Activated naive CD4-positive, alpha-beta T cell treated with anti-CD3 and anti-CD28 coated beads for 36 hours (primary cell): Measurements from ENCODE around the gene HDAC3. TPM values are rescaled to one million over a fixed set of nuclear protein-coding genes. Genes with fewer than 3 reads are reported as not detected.
A peak's percentile ranks its signal among the peaks of the same experiment; 100 is the strongest.
"Not testable (repeated sequence)": the region's sequence is repeated elsewhere in the genome, so short reads cannot be mapped to it uniquely, and the experiment has no call there.

Source experiments
- CTCF ChIA-PET: fragments of 350-600 bp; sonication (Branson Sonifier 250); formaldehyde crosslinking; loops from one replicate; lab custom pipeline; 2021; ENCODE audit warnings: antibody characterized with exemption; lab: Charles Lee
- DNase-seq: peaks from one replicate; pipeline ENCODE4 v3.0.0-alpha.2; 2020
- H3K27ac Mint-ChIP-seq: one replicate; pipeline ENCODE4 v1.8.0; 2021; ENCODE audit warnings: mild to moderate bottlenecking, mixed read lengths
- H3K27me3 Mint-ChIP-seq: one replicate; pipeline ENCODE4 v1.8.0; 2021; ENCODE audit warnings: low read depth, mixed read lengths
- H3K36me3 Mint-ChIP-seq: one replicate; pipeline ENCODE4 v1.8.0; 2021; ENCODE audit warnings: low read depth, mixed read lengths
- H3K4me1 Mint-ChIP-seq: one replicate; pipeline ENCODE4 v1.8.0; 2021; ENCODE audit warnings: low read depth, mixed read lengths
- H3K4me3 Mint-ChIP-seq: one replicate; pipeline ENCODE4 v1.8.0; 2021; ENCODE audit warnings: mild to moderate bottlenecking, moderate library complexity, mixed read lengths
- H3K9me3 Mint-ChIP-seq: one replicate; pipeline ENCODE4 v1.8.0; 2021; ENCODE audit warnings: mixed read lengths
- intact Hi-C: fragments of 100-400 bp; cut with micrococcal nuclease; formaldehyde crosslinking; loops from one replicate; pipeline ENCODE4 v1.15.1; 2023
- total RNA-seq, 2 experiments: library from RNA; stranded (reverse); gene quantifications; one replicate each; pipeline ENCODE4 v1.2.3, GENCODE V29; 2021

HDAC3 gene
- total RNA-seq, 2 experiments from 2014 or later: 52.1 to 55.6 TPM

DNA sequence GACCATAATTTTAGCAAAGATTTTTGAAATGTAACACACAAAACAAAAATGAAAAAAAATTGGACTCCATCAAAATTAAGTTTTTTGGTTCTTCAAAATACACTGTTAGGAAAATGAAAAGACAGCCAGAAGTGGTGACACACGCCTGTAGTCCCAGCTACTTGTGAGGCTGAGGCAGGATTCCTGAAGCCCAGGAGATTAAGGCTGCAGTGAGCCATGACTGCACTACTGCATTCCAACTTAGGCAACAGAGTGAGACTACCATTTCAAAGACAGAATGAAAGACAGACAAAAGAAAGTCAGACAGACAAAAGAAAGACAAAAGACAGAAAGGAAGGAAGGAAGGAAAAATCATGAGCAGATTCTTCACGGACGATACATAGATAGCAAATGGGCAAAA is 25.4 kb downstream of the HDAC3 start:
- CTCF ChIA-PET: interaction anchor here (3.7 kb wide), 1 partner anchor 19 kb away, joined by 28 read pairs; no protein-coding TSS in a partner anchor
- peaks cover 82% of the 10 kb centered on the region for H3K4me1 Mint-ChIP-seq
- intact Hi-C loops: loop anchor here (10.0 kb wide), 2 partner anchors 906 to 1496 kb away; partner anchors contain the start of genes PURA and ZMAT2
- H3K9me3 Mint-ChIP-seq: no peaks in the 10 kb centered on the region
- H3K27ac Mint-ChIP-seq: peak overlapping the region; percentile 52
- peaks cover 16% of the 10 kb centered on the region for H3K36me3 Mint-ChIP-seq
- H3K27me3 Mint-ChIP-seq: no peaks in the 10 kb centered on the region
- DNase-seq: no peak
- no peak overlapping the region for H3K4me3 Mint-ChIP-seq

DNA sequence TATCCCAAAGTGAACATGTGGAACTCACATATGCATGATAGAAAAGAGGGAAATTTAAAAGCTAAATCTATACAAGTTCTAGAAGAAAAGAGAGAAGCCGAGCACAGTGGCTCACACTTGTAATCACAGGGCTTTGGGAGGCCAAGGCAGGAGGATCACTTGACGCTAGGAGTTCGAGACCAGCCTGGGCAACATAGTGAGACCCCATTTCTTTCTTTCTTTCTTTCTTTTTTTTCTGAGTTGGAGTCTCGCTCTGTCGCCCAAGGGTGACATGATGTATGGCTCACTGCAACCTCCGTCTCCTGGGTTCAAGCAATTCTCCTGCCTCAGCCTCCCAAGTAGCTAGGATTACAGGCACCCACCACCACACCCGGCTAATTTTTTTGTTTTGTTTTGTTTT is 26.7 kb downstream of the HDAC3 start:
- H3K9me3 Mint-ChIP-seq, DNase-seq, H3K27me3 Mint-ChIP-seq, H3K4me3 Mint-ChIP-seq: not testable (repeated sequence)
- Mint-ChIP-seq H3K27ac (peak overlapping the region; percentile 72), H3K36me3 (peaks cover 13% of the 10 kb centered on the region), H3K4me1 (peaks cover 85% of the 10 kb centered on the region)
- intact Hi-C loops: loop anchor here (5.0 to 10.0 kb wide), 4 partner anchors 407 to 1495 kb away; partner anchors contain the start of genes PURA and ZMAT2
- CTCF ChIA-PET: interaction anchor here (2.1 to 10.6 kb wide), 3 partner anchors 8 to 17 kb away, joined by 6 to 82 read pairs (median 52); partner anchors contain the start of gene DIAPH1

DNA sequence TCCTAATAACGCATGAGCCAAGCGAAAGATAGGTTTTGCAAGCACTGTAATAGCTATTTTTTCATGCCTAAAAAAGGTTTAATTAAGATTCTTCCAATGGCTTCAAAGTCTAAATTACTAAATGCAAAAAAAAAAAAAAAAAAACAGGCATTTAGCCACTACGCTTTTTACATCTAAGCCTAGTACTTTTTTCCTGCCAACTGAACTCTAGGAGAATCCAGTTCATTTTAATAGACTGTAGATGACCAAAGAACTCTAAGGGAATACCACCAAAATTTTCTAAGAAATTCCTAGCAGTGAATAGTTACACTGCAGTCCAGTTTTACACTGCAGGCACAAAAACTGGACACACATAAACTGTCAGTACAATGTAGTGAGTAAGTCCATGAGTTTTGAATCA is 27.6 kb downstream of the HDAC3 start:
- Mint-ChIP-seq H3K36me3 (peaks cover 16% of the 10 kb centered on the region), H3K4me1 (peaks cover 85% of the 10 kb centered on the region), H3K4me3 (no peak overlapping the region), H3K27me3 (no peaks in the 10 kb centered on the region), H3K9me3 (no peaks in the 10 kb centered on the region), H3K27ac (no peak overlapping the region)
- intact Hi-C loops: loop anchor here (5.0 to 10.0 kb wide), 2 partner anchors 408 to 486 kb away; no protein-coding TSS in a partner anchor
- CTCF ChIA-PET: interaction anchor here (0.6 to 10.6 kb wide), 4 partner anchors 9 to 58 kb away, joined by 5 to 82 read pairs (median 29); partner anchors contain the start of gene DIAPH1
- DNase-seq: no peak

DNA sequence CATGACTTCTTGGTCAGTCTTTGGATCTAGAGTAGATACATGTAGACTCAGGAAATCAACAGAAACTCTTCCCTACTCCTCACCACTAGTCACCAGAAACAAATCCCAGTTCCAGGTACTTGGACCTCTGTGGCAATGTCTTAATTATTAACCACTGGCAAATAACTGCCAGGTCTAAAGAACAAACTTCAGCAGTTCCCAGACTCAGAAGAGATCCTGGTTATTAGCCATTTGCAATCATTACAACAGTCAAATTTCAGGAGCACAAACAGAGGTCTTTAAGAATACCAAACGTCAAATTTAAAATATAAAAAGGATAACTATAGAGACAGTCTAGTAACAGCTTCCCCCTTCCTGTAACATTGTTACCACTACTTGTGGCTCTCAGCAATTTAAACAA is 28.1 kb downstream of the HDAC3 start:
- no peak overlapping the region for H3K4me3 Mint-ChIP-seq
- H3K27ac Mint-ChIP-seq: peak overlapping the region; percentile 83
- CTCF ChIA-PET: interaction anchor here (0.6 to 10.6 kb wide), 7 partner anchors 10 to 65 kb away, joined by 3 to 82 read pairs (median 5); partner anchors contain the start of gene DIAPH1
- no peak for DNase-seq
- H3K9me3 Mint-ChIP-seq: no peaks in the 10 kb centered on the region
- peaks cover 86% of the 10 kb centered on the region for H3K4me1 Mint-ChIP-seq
- H3K36me3 Mint-ChIP-seq: peaks cover 16% of the 10 kb centered on the region
- intact Hi-C loops: loop anchor here (5.0 to 10.0 kb wide), 2 partner anchors 409 to 486 kb away; no protein-coding TSS in a partner anchor
- no peaks in the 10 kb centered on the region for H3K27me3 Mint-ChIP-seq

DNA sequence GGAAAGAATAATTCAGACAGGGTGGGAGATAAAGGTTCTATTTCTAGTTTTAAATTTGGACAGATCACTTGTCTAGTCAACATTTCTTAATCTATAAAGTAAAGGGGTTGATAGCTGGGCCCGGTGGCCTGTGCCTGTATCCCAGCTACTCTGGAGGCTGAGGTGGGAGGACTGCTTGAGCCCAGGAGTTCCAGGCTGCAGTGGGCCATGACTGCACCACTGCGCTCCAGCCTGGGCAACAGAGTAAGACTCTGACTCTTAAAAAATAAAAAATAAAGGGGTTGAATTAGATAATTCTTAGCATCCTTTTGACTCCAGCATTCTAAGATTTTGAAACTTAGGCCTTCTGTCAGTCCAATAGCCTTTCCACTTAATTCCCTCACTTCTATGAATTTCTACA is 28.6 kb downstream of the HDAC3 start:
- H3K9me3 Mint-ChIP-seq: no peaks in the 10 kb centered on the region
- peaks cover 85% of the 10 kb centered on the region for H3K4me1 Mint-ChIP-seq
- CTCF ChIA-PET: interaction anchor here (0.6 to 10.6 kb wide), 7 partner anchors 10 to 66 kb away, joined by 3 to 82 read pairs (median 4); partner anchors contain the start of gene DIAPH1
- intact Hi-C loops: loop anchor here (5.0 to 10.0 kb wide), 2 partner anchors 409 to 487 kb away; no protein-coding TSS in a partner anchor
- H3K27me3 Mint-ChIP-seq: no peaks in the 10 kb centered on the region
- DNase-seq: no peak
- H3K4me3 Mint-ChIP-seq: no peak overlapping the region
- peak overlapping the region; percentile 83 for H3K27ac Mint-ChIP-seq
- H3K36me3 Mint-ChIP-seq: peaks cover 16% of the 10 kb centered on the region

DNA sequence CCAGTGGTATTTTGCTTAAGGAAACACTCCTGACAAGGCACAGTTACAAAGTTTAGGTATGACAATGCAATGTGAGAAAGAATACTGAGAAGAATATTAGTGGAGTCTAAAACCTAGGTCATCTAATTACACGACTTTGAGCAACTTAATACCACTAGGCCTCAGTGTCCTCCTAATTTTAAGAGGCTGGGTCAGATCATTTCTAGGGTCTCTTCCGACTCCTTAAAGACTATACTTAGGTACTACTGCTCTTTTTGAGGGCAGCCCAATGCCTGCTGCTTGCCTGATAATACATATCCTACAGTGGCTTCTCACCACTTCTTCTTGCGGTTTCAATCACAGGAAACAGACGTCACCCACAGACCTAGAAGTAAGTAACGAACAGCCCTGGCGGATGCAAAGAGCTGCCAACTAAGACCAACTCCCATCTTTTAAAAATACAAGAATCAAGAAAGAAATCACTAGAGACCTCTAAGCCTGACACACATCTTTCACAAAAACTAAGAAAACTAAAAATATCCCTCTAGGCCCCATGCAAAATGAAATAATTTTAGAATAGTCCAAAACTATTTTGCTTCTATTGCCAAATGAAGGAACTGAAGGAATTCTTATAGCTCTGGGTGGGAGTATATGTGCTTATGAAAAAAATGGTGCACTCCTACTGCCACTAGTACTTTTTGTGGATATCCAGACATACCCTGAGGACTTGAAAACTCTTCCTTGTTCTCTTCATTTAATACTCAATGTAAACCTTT is 30.9 kb downstream of the HDAC3 start:
- peak overlapping the region; percentile 32 for H3K4me3 Mint-ChIP-seq
- H3K4me1 Mint-ChIP-seq: peaks cover 87% of the 10 kb centered on the region

DNA sequence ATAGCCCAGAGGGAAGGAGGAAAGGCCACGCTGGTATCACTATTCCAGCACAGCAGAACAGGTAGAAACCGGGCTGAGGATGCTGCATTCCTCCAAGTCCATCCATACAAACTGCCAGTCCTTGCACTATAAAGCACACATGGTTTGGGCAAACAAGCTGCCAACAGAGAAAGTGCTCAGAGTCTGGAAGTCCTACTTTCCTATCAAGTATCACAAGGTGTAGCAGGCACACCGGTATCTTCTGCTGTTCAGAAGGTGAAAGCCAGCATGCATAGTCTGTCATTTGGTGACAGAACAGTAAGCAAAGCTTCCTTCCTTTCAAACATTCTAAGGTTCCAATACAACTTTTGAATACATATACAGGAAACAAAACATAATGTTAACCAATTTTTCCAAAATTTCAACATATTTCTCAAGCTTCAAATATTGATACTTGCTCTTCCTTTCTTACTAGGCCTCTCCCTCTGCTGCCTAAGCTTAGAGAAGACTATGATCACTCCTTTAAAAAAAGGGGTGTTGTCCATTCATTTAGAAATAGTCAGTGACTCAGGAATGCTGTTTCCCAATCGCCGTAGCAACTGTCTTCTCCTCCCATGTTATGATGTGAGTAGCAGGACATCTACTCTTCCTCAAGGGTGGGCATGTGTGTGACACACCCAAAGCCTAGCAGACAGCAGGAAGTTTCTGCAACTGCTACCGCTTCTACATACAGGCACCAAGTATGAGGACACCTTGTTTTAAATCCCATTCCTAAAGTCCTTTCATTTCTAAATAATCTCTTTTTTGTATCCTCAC is 32.5 kb downstream of the HDAC3 start:
- no peaks in the 10 kb centered on the region for H3K27me3 Mint-ChIP-seq
- H3K9me3 Mint-ChIP-seq: no peaks in the 10 kb centered on the region
- H3K4me3 Mint-ChIP-seq: peak overlapping the region; percentile 48
- peaks cover 90% of the 10 kb centered on the region for H3K4me1 Mint-ChIP-seq
- intact Hi-C loops: loop anchor here (10.0 kb wide), 1 partner anchor 491 kb away; no protein-coding TSS in a partner anchor
- H3K36me3 Mint-ChIP-seq: peaks cover 3% of the 10 kb centered on the region
- CTCF ChIA-PET: interaction anchor here (0.7 to 10.6 kb wide), 6 partner anchors 11 to 191 kb away, joined by 3 to 82 read pairs (median 4); partner anchors contain the start of genes DIAPH1 and PCDHGA10
- DNase-seq: peak; percentile 57
- H3K27ac Mint-ChIP-seq: peak overlapping the region; percentile 89

More for the DNA sequence above, 30.9 kb downstream of the HDAC3 start:
- peak overlapping the region; percentile 90 for H3K27ac Mint-ChIP-seq
- no peaks in the 10 kb centered on the region for H3K27me3 Mint-ChIP-seq
- H3K36me3 Mint-ChIP-seq: peaks cover 8% of the 10 kb centered on the region
- DNase-seq: peak; percentile 83
- no peaks in the 10 kb centered on the region for H3K9me3 Mint-ChIP-seq
- CTCF ChIA-PET: interaction anchor here (0.6 to 10.6 kb wide), 5 partner anchors 9 to 32 kb away, joined by 3 to 82 read pairs (median 3); partner anchors contain the start of gene DIAPH1
- intact Hi-C loops: loop anchor here (1.0 to 10.0 kb wide), 6 partner anchors 8 to 489 kb away; partner anchors contain the start of gene TAF7

DNA sequence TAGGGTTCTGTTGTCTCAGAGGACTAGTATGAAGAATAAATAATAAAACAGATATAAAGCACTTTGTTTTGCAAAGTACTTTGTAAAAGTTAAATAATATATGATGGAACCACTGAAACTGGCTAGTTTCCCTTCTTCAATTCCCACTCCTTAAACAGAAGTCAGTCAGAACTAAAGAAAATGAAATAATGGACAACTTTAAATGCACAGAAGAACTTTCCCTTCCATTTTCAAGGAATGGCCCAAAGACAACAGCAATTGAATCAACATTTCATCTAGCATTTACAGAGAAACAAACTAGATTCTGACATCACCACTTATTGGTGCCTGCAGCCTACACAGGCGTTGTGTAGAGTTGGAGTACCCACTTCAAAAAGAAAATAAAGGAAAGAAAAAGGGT is 34.0 kb downstream of the HDAC3 start:
- H3K9me3 Mint-ChIP-seq: no peaks in the 10 kb centered on the region
- intact Hi-C loops: loop anchor here (10.0 kb wide), 1 partner anchor 492 kb away; no protein-coding TSS in a partner anchor
- no peak for DNase-seq
- H3K4me1 Mint-ChIP-seq: peaks cover 90% of the 10 kb centered on the region
- H3K27ac Mint-ChIP-seq: peak overlapping the region; percentile 76
- H3K36me3 Mint-ChIP-seq: peaks cover 3% of the 10 kb centered on the region
- CTCF ChIA-PET: interaction anchor here (0.6 to 10.6 kb wide), 5 partner anchors 9 to 39 kb away, joined by 3 to 82 read pairs (median 6); partner anchors contain the start of gene DIAPH1
- no peak overlapping the region for H3K4me3 Mint-ChIP-seq
- no peaks in the 10 kb centered on the region for H3K27me3 Mint-ChIP-seq

DNA sequence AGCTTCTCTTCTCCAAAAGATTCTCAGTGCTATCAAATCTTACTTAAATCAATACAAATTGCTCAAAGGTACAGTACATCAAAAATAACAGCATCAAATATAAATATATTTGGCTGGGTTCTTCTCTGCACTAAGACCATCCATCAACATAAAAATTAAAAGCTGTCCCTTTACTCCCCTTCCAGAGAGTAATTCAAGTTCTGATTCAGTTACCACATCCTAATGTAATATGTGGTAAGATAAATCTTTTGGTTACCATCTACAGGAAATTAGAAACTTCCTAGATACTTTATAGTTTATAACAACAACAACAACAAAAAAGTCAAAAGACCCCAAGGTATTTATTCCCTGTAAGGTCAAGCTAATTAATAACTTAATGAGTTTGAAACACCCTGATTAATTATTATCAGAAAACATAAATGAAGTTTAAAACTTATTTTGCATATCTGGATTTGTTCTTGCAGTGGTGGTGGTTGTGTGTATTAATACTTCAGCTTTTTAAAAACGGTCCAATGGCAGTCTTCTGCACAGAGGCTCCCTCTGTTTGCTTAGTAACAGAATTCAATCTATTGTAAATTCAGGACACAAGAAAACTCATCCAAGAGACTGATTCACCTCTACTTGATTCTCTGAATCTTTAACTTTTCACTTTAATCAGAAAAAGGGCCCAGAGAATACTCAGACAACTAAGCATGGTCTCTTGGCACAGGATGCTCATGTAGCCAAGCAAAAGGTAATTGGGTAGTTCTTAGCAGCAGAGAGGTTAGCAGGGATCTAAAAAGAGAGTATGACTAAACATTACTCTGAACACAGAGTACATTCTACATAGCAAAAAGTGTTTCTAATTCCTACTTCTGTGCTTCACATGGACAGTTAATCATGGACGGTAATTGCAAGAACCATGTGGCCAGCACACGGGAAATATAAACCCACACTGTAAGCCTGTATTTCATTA is 38.0 kb downstream of the HDAC3 start:
- H3K36me3 Mint-ChIP-seq: peaks cover 14% of the 10 kb centered on the region
- H3K9me3 Mint-ChIP-seq: no peaks in the 10 kb centered on the region
- no peak for DNase-seq
- peak overlapping the region; percentile 65 for H3K27ac Mint-ChIP-seq
- no peaks in the 10 kb centered on the region for H3K27me3 Mint-ChIP-seq
- H3K4me1 Mint-ChIP-seq: peaks cover 71% of the 10 kb centered on the region
- intact Hi-C loops: no loop called here
- no peak overlapping the region for H3K4me3 Mint-ChIP-seq
- CTCF ChIA-PET: interaction anchor here (0.8 to 3.6 kb wide), 9 partner anchors 9 to 39 kb away, joined by 3 to 18 read pairs (median 4); partner anchors contain the start of genes DIAPH1, HDAC3 and RELL2

DNA sequence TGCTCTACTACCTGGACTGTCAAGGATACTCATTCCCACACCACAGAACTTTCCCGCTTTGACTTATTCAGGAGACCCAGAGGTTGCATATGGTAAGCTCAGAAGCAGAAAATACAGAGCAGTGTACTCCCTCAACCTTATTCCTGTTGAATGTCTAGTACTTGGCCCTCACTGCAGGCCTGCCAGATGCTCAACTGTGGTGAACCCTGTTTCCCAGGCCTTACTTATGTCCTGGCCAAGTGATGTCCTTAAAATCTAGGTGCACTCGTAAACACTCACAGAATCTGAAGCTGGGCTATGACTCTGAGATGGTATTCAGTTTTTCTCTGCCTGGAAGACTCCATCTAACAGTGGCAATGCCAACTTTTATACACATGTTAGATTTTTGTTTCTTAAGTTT is 38.8 kb downstream of the HDAC3 start:
- Mint-ChIP-seq H3K9me3 (no peaks in the 10 kb centered on the region), H3K36me3 (peaks cover 14% of the 10 kb centered on the region), H3K4me1 (peaks cover 69% of the 10 kb centered on the region), H3K27ac (peak overlapping the region; percentile 24), H3K27me3 (no peaks in the 10 kb centered on the region), H3K4me3 (no peak overlapping the region)
- DNase-seq: no peak
- CTCF ChIA-PET: interaction anchor here (1.2 to 3.6 kb wide), 7 partner anchors 10 to 85 kb away, joined by 3 to 18 read pairs (median 6); partner anchors contain the start of genes DIAPH1, HDAC3 and RELL2
- intact Hi-C loops: loop anchor here (1.0 kb wide), 1 partner anchor 7 kb away; no protein-coding TSS in a partner anchor
